ENCODE data around the gene ST6GALNAC5. TPM values are rescaled to one million over a fixed set of nuclear protein-coding genes. Genes with fewer than 3 reads are reported as not detected.

Gene ST6GALNAC5
- total and polyA plus RNA-seq, 7 donors, result under 0.01 to 44.7 (median 5.6) TPM; not detected in 1

DNA sequence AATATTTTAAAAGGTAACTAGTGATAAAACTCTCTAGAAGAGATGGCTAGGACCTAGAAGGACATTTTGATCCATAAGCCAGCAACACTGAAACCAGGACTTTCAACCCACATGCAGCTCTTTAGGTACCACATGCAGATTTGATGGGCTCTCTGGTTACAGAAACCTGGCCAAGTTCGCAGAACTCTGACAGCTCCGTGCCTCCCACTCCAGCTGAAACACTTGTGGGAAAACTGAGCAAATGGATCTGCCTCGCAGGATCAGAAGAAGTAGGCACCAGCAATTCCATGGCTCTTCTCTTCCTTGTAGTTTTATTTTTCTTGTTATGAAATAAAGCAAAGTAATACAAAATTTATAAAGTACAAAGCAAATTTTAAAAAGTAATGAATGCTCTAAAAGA, 58.5 kb downstream of the ST6GALNAC5 start:
- intact Hi-C loops (cut with DNase I), result no loop called here
- DNase-seq, result no peak
- WGBS, 2 donors, result 79 to 84% methylated on average over 3 of the region's 3 CpGs

DNA sequence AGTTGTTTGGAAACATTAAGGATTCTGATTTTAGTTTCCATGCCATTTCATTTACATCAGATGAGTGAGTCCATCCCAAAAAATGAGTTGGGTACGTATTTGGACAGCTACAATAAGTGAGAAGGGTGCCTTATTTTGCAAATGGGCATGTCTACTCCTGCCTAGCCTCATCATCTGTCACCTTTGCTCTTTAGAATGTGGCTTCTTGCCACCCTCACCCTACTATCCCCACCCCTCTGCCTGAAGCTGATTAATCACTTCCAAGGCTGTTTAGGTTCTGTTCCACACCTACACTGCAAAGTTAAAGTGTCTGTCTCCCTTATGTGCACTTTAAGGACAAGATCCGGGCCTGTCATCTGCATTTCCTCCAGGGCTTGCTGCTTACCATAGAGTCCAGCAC, 61.2 kb downstream of the ST6GALNAC5 start:
- intact Hi-C loops (cut with DNase I), result no loop called here
- H3K27me3 ChIP-seq, result no peaks in the 10 kb centered on the region
- no peak for DNase-seq
- TF ChIP-seq EP300 (IDR thresholded peaks at IDR 0.05) (no peak), POLR2A (IDR thresholded peaks at IDR 0.05) (no peak), POLR2AphosphoS5 (IDR thresholded peaks at IDR 0.05) (no peak)
- TF ChIP-seq, protein P1, sequence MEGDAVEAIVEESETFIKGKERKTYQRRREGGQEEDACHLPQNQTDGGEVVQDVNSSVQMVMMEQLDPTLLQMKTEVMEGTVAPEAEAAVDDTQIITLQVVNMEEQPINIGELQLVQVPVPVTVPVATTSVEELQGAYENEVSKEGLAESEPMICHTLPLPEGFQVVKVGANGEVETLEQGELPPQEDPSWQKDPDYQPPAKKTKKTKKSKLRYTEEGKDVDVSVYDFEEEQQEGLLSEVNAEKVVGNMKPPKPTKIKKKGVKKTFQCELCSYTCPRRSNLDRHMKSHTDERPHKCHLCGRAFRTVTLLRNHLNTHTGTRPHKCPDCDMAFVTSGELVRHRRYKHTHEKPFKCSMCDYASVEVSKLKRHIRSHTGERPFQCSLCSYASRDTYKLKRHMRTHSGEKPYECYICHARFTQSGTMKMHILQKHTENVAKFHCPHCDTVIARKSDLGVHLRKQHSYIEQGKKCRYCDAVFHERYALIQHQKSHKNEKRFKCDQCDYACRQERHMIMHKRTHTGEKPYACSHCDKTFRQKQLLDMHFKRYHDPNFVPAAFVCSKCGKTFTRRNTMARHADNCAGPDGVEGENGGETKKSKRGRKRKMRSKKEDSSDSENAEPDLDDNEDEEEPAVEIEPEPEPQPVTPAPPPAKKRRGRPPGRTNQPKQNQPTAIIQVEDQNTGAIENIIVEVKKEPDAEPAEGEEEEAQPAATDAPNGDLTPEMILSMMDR (IDR thresholded peaks at IDR 0.05), result no peak
- 64 to 81% methylated on average over 2 of the region's 2 CpGs for WGBS, 2 donors
- no peak overlapping the region for H3K27ac ChIP-seq
- no peaks in the 10 kb centered on the region for H3K36me3 ChIP-seq
- H3K4me3 ChIP-seq, result no peak overlapping the region
- no peaks in the 10 kb centered on the region for H3K4me1 ChIP-seq
- peaks cover 0 to 6% (median 0%) of the 10 kb centered on the region in 4 donors for H3K9me3 ChIP-seq

More for the DNA sequence above, 58.5 kb downstream of the ST6GALNAC5 start:
- Histone ChIP-seq H3K4me1 (no peaks in the 10 kb centered on the region), H3K4me3 (no peak overlapping the region), H3K9me3 (peaks cover 0 to 3% (median 0%) of the 10 kb centered on the region in 4 donors), H3K27me3 (no peaks in the 10 kb centered on the region), H3K36me3 (no peaks in the 10 kb centered on the region), H3K27ac (no peak overlapping the region)
- TF ChIP-seq, protein P1 (IDR thresholded peaks at IDR 0.05), result no peak
- TF ChIP-seq POLR2A (IDR thresholded peaks at IDR 0.05) (no peak), POLR2AphosphoS5 (IDR thresholded peaks at IDR 0.05) (no peak), EP300 (IDR thresholded peaks at IDR 0.05) (no peak)

DNA sequence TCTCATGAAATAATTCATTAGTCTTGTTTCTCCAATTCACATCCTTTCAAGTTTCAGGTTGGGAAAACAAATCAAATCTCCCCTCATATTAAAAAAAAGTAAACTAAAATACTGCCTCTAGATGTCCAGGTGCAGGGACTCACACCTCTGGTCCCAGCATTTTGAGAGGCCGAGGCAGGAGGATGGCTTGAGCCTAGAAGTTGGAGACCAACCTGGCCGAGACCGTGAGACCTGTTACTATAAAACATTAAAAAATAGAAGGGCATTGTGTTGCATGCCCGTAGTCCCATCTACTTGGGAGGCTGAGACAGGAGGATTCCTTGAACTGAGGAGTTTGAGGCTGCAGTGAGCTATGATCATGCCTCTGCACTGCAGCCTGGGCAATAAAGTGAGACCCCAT, 61.9 kb downstream of the ST6GALNAC5 start:
- 89 to 90% methylated on average over 4 of the region's 4 CpGs for WGBS, 2 donors
- H3K4me1 ChIP-seq, result no peaks in the 10 kb centered on the region
- no peak overlapping the region for H3K4me3 ChIP-seq
- no peak for TF ChIP-seq EP300 (IDR thresholded peaks at IDR 0.05)
- no peak for TF ChIP-seq POLR2AphosphoS5 (IDR thresholded peaks at IDR 0.05)
- TF ChIP-seq, protein P1 (IDR thresholded peaks at IDR 0.05), result no peak
- TF ChIP-seq POLR2A (IDR thresholded peaks at IDR 0.05), result no peak
- no peaks in the 10 kb centered on the region for H3K27me3 ChIP-seq
- H3K27ac ChIP-seq, result no peak overlapping the region
- peaks cover 0 to 6% (median 0%) of the 10 kb centered on the region in 4 donors for H3K9me3 ChIP-seq
- intact Hi-C loops (cut with DNase I), result no loop called here
- DNase-seq, result no peak
- no peaks in the 10 kb centered on the region for H3K36me3 ChIP-seq

DNA sequence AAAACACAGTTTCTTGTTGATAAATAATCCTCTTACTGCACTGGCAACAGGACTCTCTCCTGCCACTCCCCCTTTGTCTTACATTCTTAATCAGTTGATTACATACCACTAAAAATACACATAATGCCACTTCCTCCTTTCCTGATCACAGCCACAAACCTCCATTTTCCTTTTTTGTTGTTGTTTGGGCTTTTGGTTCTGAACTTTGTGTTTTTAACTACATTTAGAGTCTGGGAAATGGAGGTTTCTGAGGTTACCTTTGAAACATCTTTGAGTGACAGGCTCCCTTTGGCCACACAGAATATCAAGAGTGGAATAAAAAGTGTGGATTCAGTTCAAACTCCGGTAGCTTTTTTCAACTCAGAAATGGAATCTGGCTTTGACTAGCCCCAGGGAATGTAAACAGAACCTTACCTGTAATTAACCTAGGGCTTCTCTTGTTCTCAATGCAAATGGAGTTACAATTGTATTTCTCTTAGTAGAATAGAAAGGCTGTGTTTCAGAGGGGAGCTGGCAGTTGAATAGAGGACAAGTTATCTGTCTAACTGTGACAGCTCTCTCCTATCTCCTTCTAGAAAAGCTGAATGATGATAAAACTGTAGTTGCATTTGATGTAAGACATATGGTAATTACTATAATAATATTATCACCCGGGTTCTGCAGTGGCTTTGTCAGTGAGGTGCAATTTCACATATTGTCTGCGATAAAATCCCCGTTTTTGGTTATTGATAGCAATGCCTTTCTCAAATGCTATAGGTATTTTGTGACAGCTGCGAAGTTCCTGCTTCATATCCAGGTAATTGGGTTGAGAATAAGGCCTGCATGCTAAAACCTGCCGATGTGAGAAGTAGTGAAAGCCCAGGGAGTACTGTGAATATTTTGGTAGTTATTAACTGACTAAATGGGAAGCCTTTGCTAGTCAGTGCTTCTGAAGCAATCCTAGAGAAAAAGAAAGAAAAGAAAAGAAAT, 66.9 kb downstream of the ST6GALNAC5 start:
- H3K4me3 ChIP-seq, result no peak overlapping the region
- 52 to 82% methylated on average over 6 of the region's 6 CpGs for WGBS, 2 donors
- DNase-seq, result no peak
- H3K27ac ChIP-seq, result no peak overlapping the region
- H3K9me3 ChIP-seq, result peaks cover 0 to 6% (median 0%) of the 10 kb centered on the region in 4 donors
- H3K27me3 ChIP-seq, result no peaks in the 10 kb centered on the region
- intact Hi-C loops (cut with DNase I), result no loop called here
- H3K36me3 ChIP-seq, result no peaks in the 10 kb centered on the region
- TF ChIP-seq EP300 (IDR thresholded peaks at IDR 0.05), result no peak
- no peak for TF ChIP-seq POLR2AphosphoS5 (IDR thresholded peaks at IDR 0.05)
- TF ChIP-seq, protein P1 (IDR thresholded peaks at IDR 0.05), result no peak
- no peak for TF ChIP-seq POLR2A (IDR thresholded peaks at IDR 0.05)
- no peaks in the 10 kb centered on the region for H3K4me1 ChIP-seq

Measured in sigmoid colon (tissue), 7 donors.